IMR-90 (cell line): Measurements from ENCODE around the gene NDUFS7. TPM values are rescaled to one million over a fixed set of nuclear protein-coding genes. Genes with fewer than 3 reads are reported as not detected.

ENCODE experiments used
- ATAC-seq: fragments of 200-7000 bp; cut with Tn5 transposase; 2 replicates; pipeline ENCODE4 v1.9.1; 2020; ENCODE audit warnings: low read depth, mild to moderate bottlenecking, moderate library complexity
- BruUV-seq: library from RNA; stranded (reverse); fragments of 400-500 nt; replicated peaks from 2 replicates; lab custom pipeline; 2021; lab: Mats Ljungman, UMichigan
- CTCF ChIA-PET: fragments of 300-600 bp; formaldehyde crosslinking; extraction: SDS; loops from one replicate; lab custom pipeline; 2021; ENCODE audit warnings: antibody characterized with exemption; lab: Yijun Ruan, JAX
- POLR2A ChIA-PET: fragments of 300-600 bp; sonication (Branson Sonifier 250); formaldehyde crosslinking; loops from one replicate; lab custom pipeline; 2022; ENCODE audit warnings: antibody characterized with exemption; ENCODE audit not compliant: unreplicated experiment; lab: Charles Lee
- DNase-seq: peaks from one replicate; pipeline ENCODE4 v3.0.0; 2013
- H2AFZ ChIP-seq: replicated peaks from 2 replicates; pipeline ENCODE3; 2013; ENCODE audit warnings: low read length, mild to moderate bottlenecking; ENCODE audit not compliant: poor library complexity
- H2AK5ac ChIP-seq: 2 replicates; pipeline ENCODE4 v1.6.1; 2013; ENCODE audit warnings: low read depth, low read length, inconsistent platforms
- H2AK9ac ChIP-seq: replicated peaks from 2 replicates; pipeline ENCODE3; 2013; ENCODE audit warnings: mild to moderate bottlenecking, low read depth, low read length, moderate library complexity; ENCODE audit not compliant: poor library complexity
- H2BK120ac ChIP-seq: 2 replicates; pipeline ENCODE4 v1.6.1; 2013; ENCODE audit warnings: low read depth, low read length, inconsistent platforms
- H2BK15ac ChIP-seq: 3 replicates; pipeline ENCODE4 v1.6.1; 2013; ENCODE audit warnings: low read depth, low read length, inconsistent platforms
- H2BK20ac ChIP-seq: 2 replicates; pipeline ENCODE4 v1.6.1; 2013; ENCODE audit warnings: low read depth, mild to moderate bottlenecking, inconsistent platforms, low read length, moderate library complexity
- H2BK5ac ChIP-seq: 2 replicates; pipeline ENCODE4 v1.6.1; 2013; ENCODE audit warnings: mild to moderate bottlenecking, low read depth, low read length, inconsistent platforms; ENCODE audit not compliant: poor library complexity, severe bottlenecking
- H3K14ac ChIP-seq: replicated peaks from 2 replicates; pipeline ENCODE4 v1.6.1; 2013; ENCODE audit warnings: low read depth, low read length, inconsistent platforms
- H3K18ac ChIP-seq: 2 replicates; pipeline ENCODE4 v1.6.1; 2013; ENCODE audit warnings: low read depth, low read length, control low read depth
- H3K23ac ChIP-seq: 2 replicates; pipeline ENCODE4 v1.6.1; 2013; ENCODE audit warnings: low read depth, low read length, inconsistent platforms
- H3K27ac ChIP-seq: 2 replicates; pipeline ENCODE4 v1.5.1; 2013; ENCODE audit warnings: mild to moderate bottlenecking, control low read depth, low read length; ENCODE audit not compliant: insufficient read depth
- H3K27me3 ChIP-seq: 2 replicates; pipeline ENCODE4 v1.6.1; 2013; ENCODE audit warnings: low read length; ENCODE audit not compliant: control insufficient read depth, insufficient read depth
- H3K36me3 ChIP-seq: 2 replicates; pipeline ENCODE4 v1.6.1; 2013; ENCODE audit warnings: low read length, mixed read lengths; ENCODE audit not compliant: control insufficient read depth, insufficient read depth
- H3K4ac ChIP-seq: 2 replicates; pipeline ENCODE4 v1.6.1; 2013; ENCODE audit warnings: low read depth, low read length, inconsistent platforms
- H3K4me1 ChIP-seq: 2 replicates; pipeline ENCODE4 v1.6.1; 2013; ENCODE audit warnings: low read length, mixed read lengths; ENCODE audit not compliant: control insufficient read depth, insufficient read depth
- H3K4me2 ChIP-seq: 2 replicates; pipeline ENCODE4 v1.6.1; 2013; ENCODE audit warnings: low read depth, mild to moderate bottlenecking, control low read depth, low read length, moderate library complexity
- H3K4me3 ChIP-seq: 2 replicates; pipeline ENCODE4 v1.5.1; 2013; ENCODE audit warnings: low read depth, mild to moderate bottlenecking, control low read depth, low read length, moderate library complexity; ENCODE audit not compliant: insufficient read depth
- H3K56ac ChIP-seq: 2 replicates; pipeline ENCODE4 v1.6.1; 2013; ENCODE audit warnings: low read length, inconsistent platforms; ENCODE audit not compliant: insufficient read depth; ENCODE audit errors: extremely low read depth
- H3K79me1 ChIP-seq, 2 experiments: 2 replicates each; pipeline ENCODE4 v1.6.1; 2013; ENCODE audit warnings: low read length in 2 of 2, inconsistent platforms in 1 of 2, low read depth in 1 of 2
- H3K9ac ChIP-seq: 2 replicates; pipeline ENCODE4 v1.6.1; 2013; ENCODE audit warnings: low read depth, low read length, control low read depth
- H3K9me1 ChIP-seq: 2 replicates; pipeline ENCODE4 v1.6.1; 2013; ENCODE audit warnings: low read length, inconsistent platforms; ENCODE audit not compliant: insufficient read depth
- H3K9me3 ChIP-seq: 2 replicates; pipeline ENCODE4 v1.6.1; 2013; ENCODE audit warnings: low read length; ENCODE audit not compliant: control insufficient read depth, insufficient read depth
- H4K20me1 ChIP-seq: 2 replicates; pipeline ENCODE4 v1.6.1; 2013; ENCODE audit warnings: low read length, inconsistent platforms; ENCODE audit not compliant: insufficient read depth
- H4K5ac ChIP-seq: 2 replicates; pipeline ENCODE4 v1.6.1; 2013; ENCODE audit warnings: mild to moderate bottlenecking, low read depth, low read length, control low read depth
- H4K8ac ChIP-seq, 2 experiments: 2 replicates each; pipeline ENCODE4 v1.6.1; 2013; ENCODE audit warnings: low read depth in 2 of 2, low read length in 2 of 2, control low read depth in 1 of 2, inconsistent platforms in 1 of 2
- H4K91ac ChIP-seq: 2 replicates; pipeline ENCODE4 v1.6.1; 2013; ENCODE audit warnings: low read depth, low read length, inconsistent platforms; ENCODE audit not compliant: insufficient read depth
- POLR2A ChIP-seq: IDR thresholded peaks from 2 replicates; pipeline ENCODE4 v1.6.1; 2012; ENCODE audit warnings: mild to moderate bottlenecking, low read depth, low read length
- RCOR1 ChIP-seq: IDR thresholded peaks from 2 replicates; pipeline ENCODE4 v1.6.1; 2012; ENCODE audit warnings: mild to moderate bottlenecking, low read length, improper control_type of control experiment; ENCODE audit not compliant: insufficient replicate concordance
- WGBS, 2 experiments: methylation state at CpG; one replicate each; pipeline versions ENCODE4 v1.1.5 to v1.1.7; 2013; ENCODE audit warnings: missing lambda C conversion rate in 2 of 2; ENCODE audit not compliant: insufficient read length in 1 of 2; ENCODE audit errors: extremely low coverage in 2 of 2; 5-methylcytosine and 5-hydroxymethylcytosine counted together
- dilution Hi-C: fragments of 300-500 bp; cut with HindIII; formaldehyde crosslinking; loops from one replicate; pipeline ENCODE4 v1.14.3; 2018; ENCODE audit warnings: low sequenced_read_pairs; ENCODE audit not compliant: unreplicated experiment
- in situ Hi-C: fragments of 300-500 bp; cut with MboI; formaldehyde crosslinking; loops from 3 replicates; pipeline ENCODE4 v1.14.3; 2019; ENCODE audit warnings: low sequenced_read_pairs, inconsistent platforms, mixed read lengths
- intact Hi-C: fragments of 100-400 bp; cut with micrococcal nuclease; formaldehyde crosslinking; loops from 2 replicates; pipeline ENCODE4 v1.10.0; 2022
- polyA plus RNA-seq, 3 experiments: library from polyadenylated mRNA; depleted of rRNA; stranded (reverse); fragments of >200 nt; gene quantifications; 2 replicates each; pipeline ENCODE4 v1.2.3, GENCODE V29; 2012; ENCODE audit warnings: low replicate concordance in 1 of 3
- total RNA-seq: library from RNA; depleted of rRNA; stranded (reverse); fragments of >200 nt; gene quantifications from 2 replicates; pipeline ENCODE4 v1.2.3, GENCODE V29; 2012

NDUFS7 gene
- total and polyA plus RNA-seq, 2 of the 4 experiments (the other 2 are of a cell fraction) = 60.8 to 136 TPM

GRCh38 chr19:1376415-1376805 is 7.3 kb upstream of the NDUFS7 start:
- dilution Hi-C loops = no loop called here
- ATAC-seq = no peak

More at GRCh38 chr19:1376415-1376805, 7.3 kb upstream of the NDUFS7 start:
- H3K14ac ChIP-seq = no peak overlapping the region
- no peak overlapping the region for H3K4me3 ChIP-seq
- no peaks in the 10 kb centered on the region for H3K9me3 ChIP-seq
- H4K8ac ChIP-seq = no peak overlapping the region
- no peak overlapping the region for H2BK120ac ChIP-seq
- TF ChIP-seq POLR2A (no peak), RCOR1 (no peak)
- H2BK5ac ChIP-seq = no peak overlapping the region
- no peak overlapping the region for H3K27ac ChIP-seq
- H2AFZ ChIP-seq = no peak overlapping the region
- no peak overlapping the region for H3K9ac ChIP-seq
- no peak for DNase-seq
- no peaks in the 10 kb centered on the region for H3K27me3 ChIP-seq
- H3K23ac ChIP-seq = no peak overlapping the region
- POLR2A ChIA-PET = no interaction called here
- no peak overlapping the region for H4K91ac ChIP-seq
- BruUV-seq = no TSS peak
- H3K4me2 ChIP-seq = no peak overlapping the region
- in situ Hi-C loops (no loop called here), intact Hi-C loops (no loop called here)
- no peak overlapping the region for H3K56ac ChIP-seq
- no peak overlapping the region for H4K5ac ChIP-seq
- H3K4me1 ChIP-seq = peaks cover 9% of the 10 kb centered on the region
- H2AK5ac ChIP-seq = no peak overlapping the region; the same call in 1 of the 2 replicates
- H3K79me1 ChIP-seq = peaks cover under 1 to 15% of the 10 kb centered on the region in 2 experiments; a peak in 3 of 4 replicates
- 0 out of 2 replicates have a peak, but pooled peaks cover 3% of the 10 kb centered on the region for H4K20me1 ChIP-seq
- no peak overlapping the region for H2BK20ac ChIP-seq
- no peak overlapping the region for H2AK9ac ChIP-seq
- H2BK15ac ChIP-seq = no peak overlapping the region
- no peak overlapping the region for H3K18ac ChIP-seq
- H3K36me3 ChIP-seq = peaks cover 34% of the 10 kb centered on the region
- WGBS, 2 experiments = 96% methylated on average over 14 of the region's 17 CpGs; no CpG with 5 or more reads in 1 of the 2 experiments
- peaks cover 3% of the 10 kb centered on the region; the same call in 1 of the 2 replicates for H3K9me1 ChIP-seq
- CTCF ChIA-PET = no interaction called here
- no peak overlapping the region for H3K4ac ChIP-seq
